CD8-positive, alpha-beta memory T cell (primary cell): ENCODE results near the gene DNAH11. TPM values are rescaled to one million over a fixed set of nuclear protein-coding genes. Genes with fewer than 3 reads are reported as not detected.

Source experiments
- CTCF ChIA-PET: fragments of 350-600 bp; sonication (Branson Sonifier 250); formaldehyde crosslinking; loops from one replicate; lab custom pipeline; 2021; ENCODE audit warnings: antibody characterized with exemption; lab: Charles Lee
- POLR2A ChIA-PET: fragments of 350-600 bp; sonication (Branson Sonifier 250); formaldehyde crosslinking; loops from one replicate; lab custom pipeline; 2021; ENCODE audit warnings: antibody characterized with exemption; lab: Charles Lee
- DNase-seq, 5 donors: peaks; one replicate each; pipeline versions ENCODE4 v3.0.0 to v3.0.0-alpha.2; 2020 to 2022; ENCODE audit warnings: mixed read lengths in 1 of 5
- H3K27ac ChIP-seq: one replicate; pipeline ENCODE4 v1.7.0; 2013; ENCODE audit warnings: low read depth, mild to moderate bottlenecking, low read length, moderate library complexity
- H3K27me3 ChIP-seq: 2 replicates; pipeline ENCODE4 v1.7.0; 2013; ENCODE audit warnings: low read length, mild to moderate bottlenecking; ENCODE audit not compliant: insufficient read depth, poor library complexity, severe bottlenecking
- H3K36me3 ChIP-seq: 2 replicates; pipeline ENCODE4 v1.7.0; 2013; ENCODE audit warnings: mild to moderate bottlenecking, low read length, moderate library complexity; ENCODE audit not compliant: insufficient read depth
- H3K4me1 ChIP-seq: 2 replicates; pipeline ENCODE4 v1.7.0; 2013; ENCODE audit warnings: mild to moderate bottlenecking, low read length, moderate library complexity; ENCODE audit not compliant: insufficient read depth
- H3K4me3 ChIP-seq: 2 replicates; pipeline ENCODE4 v1.7.0; 2013; ENCODE audit warnings: mild to moderate bottlenecking, low read length
- H3K9me3 ChIP-seq: 2 replicates; pipeline ENCODE4 v1.7.0; 2013; ENCODE audit warnings: mild to moderate bottlenecking, low read length
- H3K27ac Mint-ChIP-seq, 8 donors: one replicate each; pipeline ENCODE4 v1.8.0; 2020 to 2021; ENCODE audit warnings: mixed read lengths in 8 of 8, mild to moderate bottlenecking in 6 of 8, inconsistent platforms in 3 of 8, moderate library complexity in 3 of 8
- H3K27me3 Mint-ChIP-seq, 2 donors: one replicate each; pipeline ENCODE4 v1.8.0; 2020 to 2021; ENCODE audit warnings: mixed read lengths in 2 of 2, mild to moderate bottlenecking in 1 of 2, moderate library complexity in 1 of 2
- H3K36me3 Mint-ChIP-seq, 3 donors: one replicate each; pipeline ENCODE4 v1.8.0; 2020 to 2021; ENCODE audit warnings: mixed read lengths in 3 of 3, inconsistent platforms in 1 of 3, mild to moderate bottlenecking in 1 of 3
- H3K4me1 Mint-ChIP-seq, 3 donors: one replicate each; pipeline ENCODE4 v1.8.0; 2020 to 2021; ENCODE audit warnings: mixed read lengths in 3 of 3, inconsistent platforms in 1 of 3, mild to moderate bottlenecking in 1 of 3
- H3K4me3 Mint-ChIP-seq, 7 donors: one replicate each; pipeline ENCODE4 v1.8.0; 2020 to 2021; ENCODE audit warnings: mixed read lengths in 7 of 7, mild to moderate bottlenecking in 6 of 7, moderate library complexity in 4 of 7, inconsistent platforms in 2 of 7
- H3K9me3 Mint-ChIP-seq, 5 donors: one replicate each; pipeline ENCODE4 v1.8.0; 2020 to 2022; ENCODE audit warnings: mixed read lengths in 5 of 5, mild to moderate bottlenecking in 3 of 5, moderate library complexity in 2 of 5, inconsistent platforms in 1 of 5
- polyA plus RNA-seq: library from polyadenylated mRNA; unstranded; fragments of 300-500 nt; fragmentation: Illumina TruSeq; gene quantifications from one replicate; pipeline ENCODE4 v1.2.3, GENCODE V29; 2021
- total RNA-seq, 2 experiments: library from RNA; stranded (reverse); gene quantifications; one replicate each; pipeline ENCODE4 v1.2.3, GENCODE V29; 2021

DNAH11 gene
- total and polyA plus RNA-seq, 3 experiments from 2014 or later, result 0.02 TPM; not detected in 2

DNA sequence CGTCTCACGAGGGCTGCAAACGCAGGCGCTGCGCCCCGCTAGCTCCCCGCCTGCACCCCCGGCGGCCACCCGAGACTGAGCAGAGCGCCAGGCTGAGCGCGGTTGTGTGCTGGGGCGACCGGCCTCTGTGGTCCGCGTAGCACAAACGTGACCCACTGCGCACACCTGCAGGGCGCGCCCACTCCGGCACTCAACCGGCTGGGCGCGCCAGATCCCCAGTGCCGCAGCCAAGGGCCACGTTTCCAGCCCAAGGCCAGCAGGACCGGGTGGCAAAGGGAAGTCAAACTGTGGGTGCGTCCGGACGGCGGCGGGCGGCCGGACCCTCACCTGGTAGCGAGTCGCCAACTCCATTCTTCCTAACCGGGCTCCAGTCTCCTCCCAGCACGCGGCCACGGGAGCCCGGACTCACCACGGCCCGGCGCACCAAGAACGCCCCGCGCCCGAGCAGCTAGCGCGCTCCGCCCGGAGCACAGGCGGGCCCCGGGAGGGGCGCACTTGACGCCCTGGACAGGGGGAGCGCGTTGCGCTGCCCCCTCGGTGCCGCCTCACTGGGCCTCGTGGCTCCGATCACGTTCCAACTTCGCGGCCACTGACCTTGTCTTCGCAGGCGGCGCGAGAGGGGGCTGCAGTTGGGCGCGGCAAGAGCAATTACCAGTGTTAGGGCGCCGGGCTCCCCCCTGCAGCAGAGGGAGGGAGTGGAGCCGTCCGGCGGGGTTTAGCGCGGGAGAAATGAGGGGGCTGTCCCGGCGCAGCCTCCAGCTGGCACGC lies 402.8 kb downstream of the DNAH11 start, which contains the start of gene CDCA7L:
CDCA7L (minus strand) TSS at position 446 of the 768 bp plus-strand sequence; CDS start at position 351, 95 bp downstream.
- Mint-ChIP-seq H3K4me3 (peak within 1 kb of the TSS; percentile 72 to 86 (median 82)), H3K4me1 (peaks cover 5 to 24% (median 16%) of the 10 kb centered on the region in 3 donors), H3K27me3 (peaks cover 0 to 2% of the 10 kb centered on the region in 2 donors), H3K9me3 (no peaks in the 10 kb centered on the region), H3K36me3 (peaks cover 0 to 3% (median 0%) of the 10 kb centered on the region in 3 donors), H3K27ac (peak within 1 kb of the TSS in 2 of 8 donors; percentile 9 to 74)
- H3K27me3 ChIP-seq, result no peaks in the 10 kb centered on the region
- no peaks in the 10 kb centered on the region for H3K9me3 ChIP-seq
- peak in 4 of 5 donors; percentile 6 to 69 (median 44) for DNase-seq
- no peak within 1 kb of the TSS for H3K27ac ChIP-seq
- peaks cover 11% of the 10 kb centered on the region for H3K4me1 ChIP-seq
- H3K36me3 ChIP-seq, result no peaks in the 10 kb centered on the region
- H3K4me3 ChIP-seq, result peak within 1 kb of the TSS; percentile 71
- ChIA-PET CTCF (interaction anchor here (1.1 kb wide), 1 partner anchor 8 kb away, joined by 4 read pairs; no protein-coding TSS in a partner anchor), POLR2A (no interaction called here)

DNA sequence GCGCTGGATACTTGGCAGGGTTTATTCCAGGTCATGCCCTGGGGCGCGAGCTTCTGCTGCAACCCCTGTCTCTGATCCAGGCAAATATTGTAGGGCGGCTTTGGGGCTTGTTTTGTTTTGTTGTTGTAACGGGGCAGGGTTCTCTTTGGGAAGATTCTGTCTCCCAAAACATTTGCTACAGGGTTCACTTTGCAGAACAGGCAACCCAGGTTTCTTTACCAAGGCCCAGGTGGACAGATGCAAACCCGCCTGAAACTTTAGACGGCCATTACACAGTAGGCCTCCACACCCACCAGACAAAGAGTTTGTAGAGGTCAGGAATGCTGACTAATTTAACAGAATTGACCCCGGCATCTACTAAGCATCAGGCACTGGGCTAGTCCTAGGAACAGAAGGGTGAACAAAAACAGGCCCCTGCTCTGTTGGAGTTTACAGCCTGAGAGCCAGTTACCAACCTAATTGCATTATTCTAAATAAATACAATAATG lies 403.4 kb downstream of the DNAH11 start:
- POLR2A ChIA-PET, result no interaction called here
- no peaks in the 10 kb centered on the region for H3K9me3 ChIP-seq
- Mint-ChIP-seq H3K27me3 (peaks cover 0 to 2% of the 10 kb centered on the region in 2 donors), H3K27ac (peak overlapping the region in 1 of 8 donors; percentile 9), H3K4me3 (peak overlapping the region in 6 of 7 donors; percentile 39 to 86 (median 76)), H3K36me3 (peaks cover 0 to 3% (median 0%) of the 10 kb centered on the region in 3 donors), H3K9me3 (no peaks in the 10 kb centered on the region), H3K4me1 (peaks cover 5 to 24% (median 16%) of the 10 kb centered on the region in 3 donors)
- CTCF ChIA-PET, result no interaction called here
- peak overlapping the region; percentile 71 for H3K4me3 ChIP-seq
- H3K36me3 ChIP-seq, result no peaks in the 10 kb centered on the region
- H3K4me1 ChIP-seq, result peaks cover 11% of the 10 kb centered on the region
- H3K27me3 ChIP-seq, result no peaks in the 10 kb centered on the region
- H3K27ac ChIP-seq, result no peak overlapping the region
- no peak for DNase-seq

DNA sequence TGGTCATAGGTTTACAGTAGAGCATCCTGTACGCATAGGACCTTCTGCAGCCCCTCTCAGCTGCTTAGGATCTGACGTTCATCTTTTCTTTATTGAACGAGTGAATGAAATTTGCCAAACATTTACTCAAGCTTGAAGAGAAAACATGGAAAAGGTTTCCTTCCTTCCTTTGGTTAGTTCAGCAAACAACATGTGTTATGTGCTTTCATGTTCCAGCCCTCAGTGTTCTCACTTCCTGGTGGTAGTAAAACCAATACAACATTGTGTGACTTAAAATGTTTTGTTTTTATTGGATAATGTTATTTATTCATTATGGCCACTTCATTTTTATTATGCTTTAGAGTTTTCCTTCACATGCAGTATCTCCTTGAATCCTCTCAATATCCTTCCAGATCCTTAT lies 404.2 kb downstream of the DNAH11 start:
- ChIA-PET CTCF (no interaction called here), POLR2A (no interaction called here)
- no peaks in the 10 kb centered on the region for H3K36me3 ChIP-seq
- Mint-ChIP-seq H3K27ac (no peak overlapping the region), H3K4me3 (no peak overlapping the region), H3K4me1 (peaks cover 5 to 24% (median 11%) of the 10 kb centered on the region in 3 donors), H3K9me3 (no peaks in the 10 kb centered on the region), H3K36me3 (peaks cover 0 to 3% (median 0%) of the 10 kb centered on the region in 3 donors), H3K27me3 (peaks cover 0 to 4% of the 10 kb centered on the region in 2 donors)
- no peaks in the 10 kb centered on the region for H3K9me3 ChIP-seq
- H3K4me3 ChIP-seq, result no peak overlapping the region
- no peaks in the 10 kb centered on the region for H3K27me3 ChIP-seq
- DNase-seq, result no peak
- H3K4me1 ChIP-seq, result peaks cover 11% of the 10 kb centered on the region
- no peak overlapping the region for H3K27ac ChIP-seq

- peak overlapping the region in 1 of 7 donors; percentile 12 for H3K4me3 Mint-ChIP-seq
- peaks cover 5 to 24% (median 9%) of the 10 kb centered on the region in 3 donors for H3K4me1 Mint-ChIP-seq
- no peaks in the 10 kb centered on the region for H3K9me3 Mint-ChIP-seq
- Histone ChIP-seq H3K27ac (no peak overlapping the region), H3K27me3 (no peaks in the 10 kb centered on the region), H3K4me1 (peaks cover 11% of the 10 kb centered on the region), H3K9me3 (no peaks in the 10 kb centered on the region), H3K4me3 (no peak overlapping the region), H3K36me3 (no peaks in the 10 kb centered on the region)
- DNase-seq, result no peak
- peaks cover 0 to 7% of the 10 kb centered on the region in 2 donors for H3K27me3 Mint-ChIP-seq
- no peak overlapping the region for H3K27ac Mint-ChIP-seq
- ChIA-PET CTCF (no interaction called here), POLR2A (no interaction called here)
- peaks cover 0 to 3% (median 0%) of the 10 kb centered on the region in 3 donors for H3K36me3 Mint-ChIP-seq
These were observed 405.1 kb downstream of the DNAH11 start for GRCh38 chr7:21947946-21948345.

DNA sequence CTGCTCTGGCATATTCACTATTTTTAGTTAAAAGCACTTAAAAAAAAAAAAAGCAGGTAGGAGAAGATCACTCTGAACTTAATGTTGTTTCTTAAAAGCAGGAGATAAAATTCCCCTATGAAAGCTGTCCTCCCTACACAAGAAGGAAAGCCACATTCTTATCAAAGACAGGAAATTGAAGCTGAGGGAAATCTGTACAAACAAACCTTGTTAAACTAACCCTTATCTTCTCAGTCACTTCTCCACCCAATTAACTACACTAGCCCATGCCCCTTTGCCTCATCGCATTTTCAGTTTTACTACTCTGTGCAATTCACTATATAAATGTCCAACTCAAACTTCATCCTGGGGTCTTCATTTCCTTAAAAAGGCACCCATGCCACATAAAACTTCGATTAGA lies 405.5 kb downstream of the DNAH11 start:
- peaks cover 1 to 7% of the 10 kb centered on the region in 2 donors for H3K27me3 Mint-ChIP-seq

GRCh38 chr7:21948887-21949540 lies 406.2 kb downstream of the DNAH11 start:
- no peak overlapping the region for H3K4me3 ChIP-seq
- Mint-ChIP-seq H3K36me3 (peaks cover 0 to 3% (median 0%) of the 10 kb centered on the region in 3 donors), H3K9me3 (no peaks in the 10 kb centered on the region), H3K4me3 (no peak overlapping the region), H3K27me3 (peaks cover 2 to 7% of the 10 kb centered on the region in 2 donors), H3K4me1 (peaks cover 5 to 20% (median 9%) of the 10 kb centered on the region in 3 donors), H3K27ac (peak overlapping the region in 1 of 8 donors; percentile 48)
- no peak for DNase-seq
- ChIA-PET POLR2A (no interaction called here), CTCF (no interaction called here)
- peaks cover 5% of the 10 kb centered on the region for H3K4me1 ChIP-seq
- H3K9me3 ChIP-seq, result no peaks in the 10 kb centered on the region
- H3K27me3 ChIP-seq, result no peaks in the 10 kb centered on the region
- H3K27ac ChIP-seq, result no peak overlapping the region
- no peaks in the 10 kb centered on the region for H3K36me3 ChIP-seq

More for the DNA sequence above, 405.5 kb downstream of the DNAH11 start:
- H3K4me1 Mint-ChIP-seq, result peaks cover 5 to 22% (median 9%) of the 10 kb centered on the region in 3 donors
- peaks cover 11% of the 10 kb centered on the region for H3K4me1 ChIP-seq
- H3K9me3 Mint-ChIP-seq, result no peaks in the 10 kb centered on the region
- no peak overlapping the region for H3K4me3 Mint-ChIP-seq
- DNase-seq, result no peak
- H3K36me3 Mint-ChIP-seq, result peaks cover 0 to 3% (median 0%) of the 10 kb centered on the region in 3 donors
- H3K27ac ChIP-seq, result no peak overlapping the region
- H3K4me3 ChIP-seq, result no peak overlapping the region
- no peaks in the 10 kb centered on the region for H3K36me3 ChIP-seq
- CTCF ChIA-PET, result no interaction called here
- POLR2A ChIA-PET, result no interaction called here
- no peaks in the 10 kb centered on the region for H3K9me3 ChIP-seq
- H3K27ac Mint-ChIP-seq, result no peak overlapping the region
- H3K27me3 ChIP-seq, result no peaks in the 10 kb centered on the region
